ENCODE data around the gene GBX1.

The GBX1 gene

DNA sequence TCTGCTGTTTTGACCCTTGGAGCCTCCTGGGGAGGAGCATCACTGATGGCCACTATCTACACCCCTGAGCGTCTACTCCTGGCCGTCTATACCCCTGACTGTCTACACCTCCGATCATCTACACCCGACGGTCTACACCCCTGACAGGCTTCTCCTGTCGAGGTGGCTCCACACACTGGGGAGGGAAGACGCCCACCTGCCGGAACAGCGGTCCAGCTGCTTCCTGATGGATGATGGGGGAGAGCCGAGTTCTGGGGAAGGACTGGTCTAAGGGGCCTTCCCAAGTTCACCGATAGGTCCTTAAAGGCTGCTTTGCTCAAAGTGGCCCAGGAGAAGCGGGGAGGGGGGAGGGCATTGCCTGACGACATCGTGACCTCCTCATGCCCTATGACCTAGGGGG lies 39.4 kb downstream of the GBX1 start:
- ChIA-PET POLR2A (interaction anchor here (0.9 kb wide), 1 partner anchor 41 kb away, joined by 4 read pairs; no protein-coding TSS in a partner anchor), CTCF (interaction anchor here (1.2 kb wide), 1 partner anchor 42 kb away, joined by 3 read pairs; no protein-coding TSS in a partner anchor)
- TF ChIP-seq TARDBP (IDR thresholded peaks at IDR 0.05), result no peak
- TF ChIP-seq, protein P1, sequence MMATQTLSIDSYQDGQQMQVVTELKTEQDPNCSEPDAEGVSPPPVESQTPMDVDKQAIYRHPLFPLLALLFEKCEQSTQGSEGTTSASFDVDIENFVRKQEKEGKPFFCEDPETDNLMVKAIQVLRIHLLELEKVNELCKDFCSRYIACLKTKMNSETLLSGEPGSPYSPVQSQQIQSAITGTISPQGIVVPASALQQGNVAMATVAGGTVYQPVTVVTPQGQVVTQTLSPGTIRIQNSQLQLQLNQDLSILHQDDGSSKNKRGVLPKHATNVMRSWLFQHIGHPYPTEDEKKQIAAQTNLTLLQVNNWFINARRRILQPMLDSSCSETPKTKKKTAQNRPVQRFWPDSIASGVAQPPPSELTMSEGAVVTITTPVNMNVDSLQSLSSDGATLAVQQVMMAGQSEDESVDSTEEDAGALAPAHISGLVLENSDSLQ (IDR thresholded peaks at IDR 0.05), result no peak
- TF ChIP-seq L3MBTL2 (conservative IDR thresholded peaks at IDR 0.05), result no peak
- no peak for TF ChIP-seq CTBP1 (IDR thresholded peaks at IDR 0.05; ENCODE audit: borderline replicate concordance)
- TF ChIP-seq NFRKB (IDR thresholded peaks at IDR 0.05), result no peak
- TF ChIP-seq SUZ12 (IDR thresholded peaks at IDR 0.05), result no peak
- TF ChIP-seq FOXK2 (IDR thresholded peaks at IDR 0.05), result no peak
- no peak for TF ChIP-seq HDGF (IDR thresholded peaks at IDR 0.05; ENCODE audit: borderline replicate concordance)
- TF ChIP-seq SP1 (IDR thresholded peaks at IDR 0.05), result no peak
- no peak for TF ChIP-seq ELF4 (IDR thresholded peaks at IDR 0.05)
- TF ChIP-seq FOXM1 (IDR thresholded peaks at IDR 0.05; ENCODE audit: borderline replicate concordance), result no peak
- TF ChIP-seq ARNT (IDR thresholded peaks at IDR 0.05), result no peak
- no peak for TF ChIP-seq BHLHE40 (IDR thresholded peaks at IDR 0.05; ENCODE audit: borderline replicate concordance)
- no peak for DNase-seq (ENCODE audit: extremely low spot score)

DNA sequence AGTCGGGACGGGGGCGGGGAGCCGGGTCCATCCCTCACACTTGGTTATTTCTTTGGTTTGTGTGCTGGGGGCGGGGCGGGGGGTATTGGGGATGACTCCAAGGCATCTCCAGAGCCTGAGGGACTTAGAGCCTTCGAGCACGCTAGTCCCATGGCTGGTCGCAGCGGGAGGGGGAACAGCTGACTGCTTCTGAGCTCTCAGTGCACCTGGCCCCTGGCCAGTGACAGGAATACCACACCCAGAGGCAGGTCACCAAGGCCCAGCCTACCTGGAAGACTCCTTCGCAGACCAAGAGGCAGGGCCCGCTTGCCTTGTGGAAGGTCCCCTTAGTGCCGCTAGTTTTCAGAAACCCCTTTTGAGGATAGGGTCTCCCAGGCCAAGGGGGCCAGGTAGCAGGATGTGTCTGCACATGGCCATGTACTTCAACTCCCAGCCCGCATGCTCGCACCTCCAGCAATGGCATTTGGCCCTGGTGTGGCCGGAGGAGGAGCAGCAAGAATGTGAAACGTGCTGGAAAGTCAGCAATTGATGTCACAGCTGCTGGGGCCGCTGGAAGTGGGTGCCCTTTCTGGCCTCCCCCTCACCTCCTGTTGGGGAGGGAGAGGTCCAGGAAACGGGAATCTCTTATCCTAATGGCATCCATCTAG lies 40.9 kb downstream of the GBX1 start:
- POLR2A ChIA-PET, result no interaction called here
- DNase-seq (ENCODE audit: extremely low spot score), result no peak
- CTCF ChIA-PET, result interaction anchor here (0.8 kb wide), 1 partner anchor 41 kb away, joined by 3 read pairs; no protein-coding TSS in a partner anchor
- TF ChIP-seq SP1 (IDR thresholded peaks at IDR 0.05), result no peak
- no peak for TF ChIP-seq FOXM1 (IDR thresholded peaks at IDR 0.05; ENCODE audit: borderline replicate concordance)
- TF ChIP-seq ELF4 (IDR thresholded peaks at IDR 0.05), result no peak
- TF ChIP-seq HDGF (IDR thresholded peaks at IDR 0.05; ENCODE audit: borderline replicate concordance), result no peak
- TF ChIP-seq TARDBP (IDR thresholded peaks at IDR 0.05), result no peak
- TF ChIP-seq SUZ12 (IDR thresholded peaks at IDR 0.05), result no peak
- TF ChIP-seq LEF1 (IDR thresholded peaks at IDR 0.05; ENCODE audit: borderline replicate concordance), result no peak
- no peak for TF ChIP-seq L3MBTL2 (conservative IDR thresholded peaks at IDR 0.05)
- no peak for TF ChIP-seq BHLHE40 (IDR thresholded peaks at IDR 0.05; ENCODE audit: borderline replicate concordance)
- no peak for TF ChIP-seq ARNT (IDR thresholded peaks at IDR 0.05)
- TF ChIP-seq ZNF384 (IDR thresholded peaks at IDR 0.05), result no peak
- TF ChIP-seq NFRKB (IDR thresholded peaks at IDR 0.05), result no peak
- TF ChIP-seq, protein P1 (IDR thresholded peaks at IDR 0.05), result no peak
- no peak for TF ChIP-seq CTBP1 (IDR thresholded peaks at IDR 0.05; ENCODE audit: borderline replicate concordance)
- TF ChIP-seq FOXA1 (IDR thresholded peaks at IDR 0.05), result no peak

DNA sequence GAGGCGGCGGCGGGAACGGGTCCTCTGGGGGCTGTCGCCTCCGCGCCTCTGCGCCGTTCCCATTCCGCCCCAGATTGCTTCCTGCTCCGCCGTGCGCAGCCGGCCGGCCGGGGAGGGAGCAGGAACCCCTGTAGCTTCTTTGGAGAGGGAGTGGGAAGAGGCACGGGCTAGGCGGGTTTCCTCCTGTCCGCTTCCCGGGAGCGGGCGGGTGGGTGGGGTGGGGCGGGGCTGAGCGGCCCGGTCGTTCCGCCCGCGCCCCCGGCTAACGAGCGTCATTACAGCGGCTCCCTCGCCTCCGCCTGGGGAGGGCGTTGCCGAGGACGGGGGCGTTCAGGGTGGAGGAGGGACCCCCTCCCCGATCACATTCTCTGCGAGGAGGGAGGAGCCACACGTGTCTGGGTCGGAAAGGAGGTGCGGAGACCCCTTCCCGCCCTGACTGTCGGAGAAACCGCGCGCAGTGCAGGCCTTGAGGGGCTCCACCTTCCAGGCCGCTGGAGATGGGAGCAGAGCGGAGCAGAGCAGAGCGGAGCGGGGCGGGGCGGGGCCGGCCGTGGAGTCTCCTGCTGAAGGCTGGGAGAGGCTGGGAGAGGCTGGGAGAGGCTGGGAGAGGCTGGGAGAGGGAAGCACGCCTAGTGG lies 41.5 kb downstream of the GBX1 start:
- POLR2A ChIA-PET, result no interaction called here

DNA sequence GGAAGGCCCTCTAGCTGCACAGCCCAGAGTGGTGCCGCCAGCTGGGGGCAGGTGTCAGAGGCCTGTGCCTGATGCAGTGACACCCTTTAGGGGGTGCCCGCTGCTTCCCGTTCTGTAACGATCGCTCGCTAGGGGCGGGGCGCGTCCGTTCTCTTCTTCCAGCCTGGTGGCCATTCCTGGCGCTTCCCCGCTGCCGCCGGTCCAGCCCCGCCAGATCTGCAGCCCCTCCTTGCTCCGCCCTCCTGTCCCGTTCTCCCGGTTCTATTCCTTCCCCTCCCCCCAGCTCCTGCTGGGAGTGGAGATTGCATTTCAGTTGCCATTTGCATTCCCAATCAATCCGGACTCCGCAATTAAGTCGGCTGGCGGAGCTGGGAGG lies 42.0 kb downstream of the GBX1 start:
- ChIA-PET POLR2A (no interaction called here), CTCF (interaction anchor here (0.6 to 1.1 kb wide), 2 partner anchors 47 to 57 kb away, joined by 3 to 5 read pairs; no protein-coding TSS in a partner anchor)
- no peak for DNase-seq (ENCODE audit: extremely low spot score)
- TF ChIP-seq NFRKB (IDR thresholded peaks at IDR 0.05), result no peak
- no peak for TF ChIP-seq TARDBP (IDR thresholded peaks at IDR 0.05)

More for the DNA sequence above, 41.5 kb downstream of the GBX1 start:
- DNase-seq (ENCODE audit: extremely low spot score), result no peak
- TF ChIP-seq SP1 (IDR thresholded peaks at IDR 0.05) (no peak), TARDBP (IDR thresholded peaks at IDR 0.05) (no peak), CTBP1 (IDR thresholded peaks at IDR 0.05; ENCODE audit: borderline replicate concordance) (no peak), ELF4 (IDR thresholded peaks at IDR 0.05) (no peak), ARNT (IDR thresholded peaks at IDR 0.05) (no peak), L3MBTL2 (conservative IDR thresholded peaks at IDR 0.05) (no peak), LEF1 (IDR thresholded peaks at IDR 0.05; ENCODE audit: borderline replicate concordance) (no peak), BHLHE40 (IDR thresholded peaks at IDR 0.05; ENCODE audit: borderline replicate concordance) (no peak), FOXA1 (IDR thresholded peaks at IDR 0.05) (no peak), FOXK2 (IDR thresholded peaks at IDR 0.05) (no peak), NFRKB (IDR thresholded peaks at IDR 0.05) (no peak), SUZ12 (IDR thresholded peaks at IDR 0.05) (no peak), HDGF (IDR thresholded peaks at IDR 0.05; ENCODE audit: borderline replicate concordance) (no peak), ZNF384 (IDR thresholded peaks at IDR 0.05) (no peak)
- TF ChIP-seq, protein P1 (IDR thresholded peaks at IDR 0.05), result no peak
- CTCF ChIA-PET, result interaction anchor here (0.6 to 0.8 kb wide), 2 partner anchors 42 to 46 kb away, joined by 3 to 5 read pairs; no protein-coding TSS in a partner anchor

DNA sequence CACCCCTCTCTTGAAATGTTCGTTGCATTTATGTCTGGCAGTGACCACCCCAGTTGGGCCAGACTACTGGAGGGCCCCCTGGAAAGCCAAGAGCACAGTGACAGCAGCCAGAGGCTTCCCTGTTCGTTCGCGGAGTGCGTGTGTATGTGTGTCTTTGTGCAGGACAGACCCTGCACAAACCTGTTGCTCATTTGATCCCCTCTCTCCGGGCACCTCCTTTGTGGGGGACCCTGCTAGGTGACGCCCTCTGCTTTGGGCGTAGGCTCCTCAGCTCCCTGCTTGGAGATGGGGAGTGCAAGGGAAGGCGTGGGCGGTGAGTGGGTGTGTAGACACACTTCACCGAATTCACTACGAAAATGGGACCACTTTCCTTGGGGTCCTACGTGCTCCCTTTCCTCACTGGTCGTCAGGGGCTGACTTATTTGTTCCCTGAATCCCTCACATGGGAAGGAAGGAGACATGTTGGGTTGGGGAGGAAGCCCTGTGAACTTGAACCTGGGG lies 42.5 kb downstream of the GBX1 start:
- DNase-seq (ENCODE audit: extremely low spot score), result no peak
- ChIA-PET POLR2A (no interaction called here), CTCF (interaction anchor here (0.6 to 1.9 kb wide), 9 partner anchors 8 to 195 kb away, joined by 3 to 10 read pairs (median 5); partner anchors contain the start of gene GBX1)
- TF ChIP-seq FOXK2 (IDR thresholded peaks at IDR 0.05) (no peak), LEF1 (IDR thresholded peaks at IDR 0.05; ENCODE audit: borderline replicate concordance) (no peak), ELF4 (IDR thresholded peaks at IDR 0.05) (no peak), TARDBP (IDR thresholded peaks at IDR 0.05) (no peak), SUZ12 (IDR thresholded peaks at IDR 0.05) (no peak), ARNT (IDR thresholded peaks at IDR 0.05) (no peak), FOXA1 (IDR thresholded peaks at IDR 0.05) (no peak), BHLHE40 (IDR thresholded peaks at IDR 0.05; ENCODE audit: borderline replicate concordance) (no peak), NFRKB (IDR thresholded peaks at IDR 0.05) (no peak), L3MBTL2 (conservative IDR thresholded peaks at IDR 0.05) (no peak), CTBP1 (IDR thresholded peaks at IDR 0.05; ENCODE audit: borderline replicate concordance) (no peak)
- TF ChIP-seq, protein P1 (IDR thresholded peaks at IDR 0.05), result no peak

Measured in HEK293T (cell line).